Keratinocyte (primary cell): ENCODE results near the gene PRR27. TPM values are rescaled to one million over a fixed set of nuclear protein-coding genes. Genes with fewer than 3 reads are reported as not detected.

Source experiments
- DNase-seq: peaks from one replicate; pipeline ENCODE4 v3.0.0-alpha.2; 2011; ENCODE audit warnings: low read depth, missing footprints, low spot score
- FAIRE-seq: peaks from 2 replicates; lab custom pipeline; 2011; peaks lifted over from hg19 to GRCh38; lab: Jason Lieb, UNC
- H2AFZ ChIP-seq: 2 replicates; pipeline ENCODE4 v1.6.0; 2012; ENCODE audit warnings: low read length, control low read depth, inconsistent platforms; ENCODE audit not compliant: control insufficient read depth
- H3K27ac ChIP-seq: 2 replicates; pipeline ENCODE4 v1.5.1; 2011; ENCODE audit warnings: low read length; ENCODE audit not compliant: control insufficient read depth, insufficient read depth
- H3K27me3 ChIP-seq: 3 replicates; pipeline ENCODE4 v1.6.0; 2011; ENCODE audit warnings: low read length; ENCODE audit not compliant: control insufficient read depth, insufficient read depth; ENCODE audit errors: extremely low read depth
- H3K36me3 ChIP-seq, 2 experiments: 2 replicates in 1 of 2; 3 replicates in 1 of 2; pipeline ENCODE4 v1.5.1; 2011; ENCODE audit warnings: low read length in 2 of 2, mild to moderate bottlenecking in 1 of 2; ENCODE audit not compliant: control insufficient read depth in 2 of 2, insufficient read depth in 2 of 2; ENCODE audit errors: extremely low read depth in 1 of 2
- H3K4me1 ChIP-seq: 3 replicates; pipeline ENCODE4 v1.5.1; 2011; ENCODE audit warnings: low read length; ENCODE audit not compliant: control insufficient read depth, insufficient read depth; ENCODE audit errors: extremely low read depth
- H3K4me2 ChIP-seq: 3 replicates; pipeline ENCODE4 v1.6.0; 2011; ENCODE audit warnings: low read depth, low read length; ENCODE audit not compliant: control insufficient read depth, insufficient read depth; ENCODE audit errors: extremely low read depth
- H3K4me3 ChIP-seq, 3 experiments: fragments of 200-600 bp in 1 of 3; sonication (generic) in 1 of 3; 2 replicates in 2 of 3; 3 replicates in 1 of 3; pipeline ENCODE4 v1.5.1; 2011 to 2016; ENCODE audit warnings: low read length in 3 of 3, mild to moderate bottlenecking in 3 of 3, control low read depth in 2 of 3, inconsistent platforms in 1 of 3, low read depth in 1 of 3, mixed read lengths in 1 of 3, mixed run types in 1 of 3, moderate library complexity in 1 of 3; ENCODE audit not compliant: control insufficient read depth in 2 of 3, insufficient read depth in 2 of 3; ENCODE audit errors: extremely low read depth in 1 of 3
- H3K79me2 ChIP-seq: 2 replicates; pipeline ENCODE4 v1.6.0; 2012; ENCODE audit warnings: low read length; ENCODE audit not compliant: control insufficient read depth, insufficient read depth
- H3K9ac ChIP-seq: 3 replicates; pipeline ENCODE4 v1.6.0; 2011; ENCODE audit warnings: low read length; ENCODE audit not compliant: control insufficient read depth, insufficient read depth; ENCODE audit errors: extremely low read depth
- H3K9me1 ChIP-seq: 3 replicates; pipeline ENCODE4 v1.6.0; 2011; ENCODE audit warnings: low read length; ENCODE audit not compliant: control insufficient read depth, insufficient read depth; ENCODE audit errors: extremely low read depth
- H3K9me3 ChIP-seq: 2 replicates; pipeline ENCODE4 v1.5.1; 2012; ENCODE audit warnings: low read depth, low read length; ENCODE audit not compliant: control insufficient read depth
- H4K20me1 ChIP-seq: 3 replicates; pipeline ENCODE4 v1.6.0; 2011; ENCODE audit warnings: low read length; ENCODE audit not compliant: control insufficient read depth, insufficient read depth; ENCODE audit errors: extremely low read depth
- CTCF ChIP-seq, 3 experiments: IDR thresholded peaks in 1 of 3; conservative IDR thresholded peaks in 1 of 3; optimal IDR thresholded peaks in 1 of 3; 2 replicates in 2 of 3; 3 replicates in 1 of 3; pipeline versions ENCODE3 to v1.5.1; 2011; ENCODE audit warnings: low read length in 3 of 3, mild to moderate bottlenecking in 3 of 3, moderate library complexity in 2 of 3, control low read depth in 1 of 3, inconsistent platforms in 1 of 3; ENCODE audit not compliant: insufficient read depth in 2 of 3; ENCODE audit errors: extremely low read depth in 1 of 3
- EZH2 ChIP-seq: IDR thresholded peaks from one replicate; pipeline ENCODE4 v1.6.1; 2012; ENCODE audit warnings: inconsistent platforms, mild to moderate bottlenecking, low read length, moderate library complexity
- dilution Hi-C: fragments of 300-500 bp; cut with MboI; formaldehyde crosslinking; loops from one replicate; pipeline ENCODE4 v1.7.0; 2020; ENCODE audit warnings: low sequenced_read_pairs; ENCODE audit not compliant: extremely low pct_ligation_motif_present
- polyA plus RNA-seq, 5 experiments: library from polyadenylated mRNA; depleted of rRNA in 3 of 5; stranded (reverse) in 3 of 5; stranded (forward) in 1 of 5; unstranded in 1 of 5; fragments of >200 nt; gene quantifications; 1 replicate in 1 of 5; 2 replicates in 3 of 5; 3 replicates in 1 of 5; pipeline versions ENCODE4 v1.2.1 to v1.2.3, GENCODE V29; 2011 to 2012; ENCODE audit warnings: missing spikeins in 2 of 5, low read depth in 1 of 5, low replicate concordance in 1 of 5

Gene PRR27
- polyA plus RNA-seq, 1 donor (not counting 4 experiments of a cell fraction or from before 2014, with no cell fraction given): not detected

DNA sequence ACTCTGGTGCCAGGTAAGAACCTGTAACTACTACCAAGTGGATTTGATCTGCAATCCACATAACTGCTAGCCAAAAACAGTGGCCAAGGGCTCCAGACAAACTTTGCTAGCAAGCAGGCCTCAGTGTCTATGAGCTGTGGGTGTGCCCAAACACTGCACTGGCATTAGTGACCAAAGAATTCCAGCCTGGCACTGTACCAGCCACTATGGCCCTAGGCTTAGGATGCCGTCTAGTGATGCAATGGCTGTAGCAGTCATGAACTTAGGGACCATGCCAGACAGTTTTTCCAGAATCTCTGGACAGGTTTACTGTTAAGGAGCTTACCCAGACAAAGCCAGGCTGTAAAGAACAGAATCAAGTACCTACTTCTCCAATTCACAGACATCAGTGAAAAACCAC lies 33.7 kb upstream of the PRR27 start:
- Histone ChIP-seq H4K20me1 (no peaks in the 10 kb centered on the region), H3K36me3 (no peaks in the 10 kb centered on the region), H3K9ac (no peak overlapping the region), H2AFZ (no peak overlapping the region), H3K4me2 (no peak overlapping the region), H3K79me2 (no peaks in the 10 kb centered on the region), H3K4me3 (no peak overlapping the region), H3K4me1 (no peaks in the 10 kb centered on the region), H3K27me3 (no peaks in the 10 kb centered on the region), H3K9me3 (no peaks in the 10 kb centered on the region), H3K27ac (no peak overlapping the region), H3K9me1 (no peaks in the 10 kb centered on the region)
- no peak for TF ChIP-seq EZH2
- TF ChIP-seq CTCF (optimal IDR thresholded peaks at IDR 0.05 in 1 of 3, IDR thresholded peaks at IDR 0.05 in 1 of 3, conservative IDR thresholded peaks at IDR 0.05 in 1 of 3; ENCODE audit: extremely low read depth in 1 of 3, insufficient read depth in 2 of 3, low read length in 3 of 3): no peak
- FAIRE-seq: no peak
- DNase-seq: no peak
- dilution Hi-C loops: no loop called here

DNA sequence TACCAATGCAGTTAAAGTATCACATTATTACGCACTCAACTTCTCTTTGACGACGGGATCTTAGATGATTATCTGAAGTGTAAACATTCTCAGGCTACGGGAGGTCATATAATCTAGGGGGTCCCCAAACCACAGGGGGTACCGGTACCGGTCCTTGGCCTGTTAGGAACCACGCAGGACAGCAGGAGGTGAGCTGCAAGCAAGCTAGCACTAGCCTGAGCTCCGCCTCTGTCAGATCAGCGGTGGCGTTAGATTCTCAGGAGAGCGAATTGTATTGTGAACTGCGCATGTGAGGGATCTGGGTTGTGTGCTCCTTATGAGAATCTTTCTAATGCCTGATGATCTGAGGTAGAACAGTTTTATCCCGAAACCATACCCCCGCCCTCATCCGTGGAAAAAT lies 20.6 kb upstream of the PRR27 start:
- Histone ChIP-seq H4K20me1 (no peaks in the 10 kb centered on the region), H3K9me1 (no peaks in the 10 kb centered on the region), H3K79me2 (no peaks in the 10 kb centered on the region), H3K4me2 (no peak overlapping the region), H3K4me1 (no peaks in the 10 kb centered on the region), H3K9ac (no peak overlapping the region), H2AFZ (no peak overlapping the region), H3K36me3 (no peaks in the 10 kb centered on the region), H3K4me3 (no peak overlapping the region), H3K27me3 (no peaks in the 10 kb centered on the region), H3K9me3 (no peaks in the 10 kb centered on the region), H3K27ac (no peak overlapping the region)
- TF ChIP-seq EZH2: no peak
- TF ChIP-seq CTCF (optimal IDR thresholded peaks at IDR 0.05 in 1 of 3, IDR thresholded peaks at IDR 0.05 in 1 of 3, conservative IDR thresholded peaks at IDR 0.05 in 1 of 3; ENCODE audit: extremely low read depth in 1 of 3, insufficient read depth in 2 of 3, low read length in 3 of 3): no peak
- no peak for DNase-seq
- dilution Hi-C loops: no loop called here
- FAIRE-seq: no peak
